GM21619 (cell line): ENCODE measurements around the gene LRP2.
"Not testable (repeated sequence)": the region's sequence is repeated elsewhere in the genome, so short reads cannot be mapped to it uniquely, and the experiment has no call there.

Experiments used
- ATAC-seq: cut with Tn5 transposase; IDR thresholded peaks from one replicate; pipeline ENCODE4 v1.9.1; 2021; ENCODE audit not compliant: unreplicated experiment

LRP2 gene

GRCh38 chr2:169348321-169349024, 13.9 kb downstream of the LRP2 start:
- ATAC-seq: no peak

GRCh38 chr2:169345486-169346437, 16.6 kb downstream of the LRP2 start:
- no peak for ATAC-seq

- no peak for ATAC-seq
Measured at GRCh38 chr2:169344736-169345485, 17.4 kb downstream of the LRP2 start.

DNA sequence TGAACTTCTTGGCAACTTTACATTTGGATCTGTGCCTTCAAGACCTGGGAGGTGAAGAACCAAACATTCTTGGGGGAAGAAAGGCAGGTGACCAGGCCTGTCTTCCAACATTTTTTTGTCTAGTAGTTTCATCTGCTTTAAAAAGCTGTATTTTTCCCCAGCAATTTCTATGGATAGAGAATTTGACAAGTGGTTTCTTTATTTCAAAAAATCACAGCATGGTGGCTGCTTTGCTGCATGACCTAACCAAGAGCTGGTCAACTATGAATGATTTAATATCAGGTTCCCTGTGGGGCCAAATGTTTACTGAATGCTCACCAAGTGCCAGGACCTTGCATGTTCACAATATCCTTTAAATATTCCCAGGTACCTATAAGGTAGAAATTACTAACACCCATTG, 19.1 kb downstream of the LRP2 start:
- no peak for ATAC-seq

DNA sequence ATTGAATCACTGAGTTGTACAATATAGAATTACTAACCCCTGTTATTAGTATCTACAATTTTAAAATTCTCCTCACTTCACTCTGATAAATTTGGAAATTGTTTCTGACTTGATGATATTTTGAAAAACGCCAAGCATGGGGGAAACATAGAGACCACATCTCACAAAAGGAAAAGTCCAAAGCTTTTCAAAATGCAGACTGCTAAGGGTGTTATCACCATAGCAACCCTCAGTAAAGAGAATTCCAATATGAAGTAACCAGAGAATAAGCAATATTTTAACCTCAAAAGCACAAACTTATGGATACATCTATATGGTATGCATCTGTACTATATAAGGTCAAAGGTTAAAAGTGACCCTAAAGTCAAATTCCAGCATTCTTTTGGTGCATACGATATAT, 22.7 kb downstream of the LRP2 start:
- ATAC-seq: no peak

DNA sequence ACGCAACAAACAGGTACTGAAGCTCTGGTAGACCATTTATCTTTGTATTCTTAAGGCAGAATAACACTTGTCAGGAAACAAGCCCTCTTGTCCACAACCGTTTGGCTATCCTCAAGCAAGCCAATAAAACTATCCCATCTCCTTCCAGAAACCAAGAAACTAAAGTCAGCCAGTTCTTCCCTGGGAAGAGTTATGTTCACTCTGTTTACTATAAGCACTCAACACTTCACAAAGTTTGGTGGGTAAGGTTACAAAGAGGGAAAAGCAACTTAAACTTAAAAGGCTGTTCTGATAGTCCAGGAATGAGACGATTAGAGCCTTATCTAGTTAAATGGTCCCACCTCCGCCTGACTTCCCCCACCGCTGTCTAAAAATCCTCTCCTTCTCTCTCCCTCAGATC, 25.6 kb downstream of the LRP2 start:
- ATAC-seq: no peak

DNA sequence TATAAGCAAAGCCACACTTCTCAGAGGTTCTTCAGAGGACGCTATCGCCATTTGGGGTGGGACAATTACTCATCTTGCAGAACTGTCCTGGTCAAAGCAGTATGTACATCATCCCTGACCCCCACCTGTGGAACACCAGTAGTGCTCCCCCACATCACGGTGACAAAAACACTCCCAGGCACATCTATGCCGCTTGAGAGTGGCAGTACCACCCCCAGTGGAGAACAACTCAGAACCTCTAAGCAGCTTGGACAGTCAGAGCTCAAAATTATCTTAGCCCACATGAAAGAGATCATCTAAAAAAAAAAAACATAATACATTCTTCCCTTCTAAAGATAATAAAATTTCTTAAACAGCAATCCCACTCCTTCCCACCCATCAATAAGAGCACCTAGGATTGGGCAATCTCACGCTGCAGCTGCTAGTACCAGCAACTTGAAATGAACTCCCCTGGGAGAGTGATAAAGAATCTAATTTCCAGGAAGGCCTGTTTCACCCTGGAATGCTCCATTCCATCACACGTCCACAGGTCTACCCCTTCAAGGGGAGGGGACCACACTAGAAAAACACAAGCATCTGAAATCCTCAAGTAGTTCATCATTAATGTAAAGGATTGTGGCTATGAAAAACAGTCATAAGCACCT, 31.7 kb downstream of the LRP2 start:
- no peak for ATAC-seq

DNA sequence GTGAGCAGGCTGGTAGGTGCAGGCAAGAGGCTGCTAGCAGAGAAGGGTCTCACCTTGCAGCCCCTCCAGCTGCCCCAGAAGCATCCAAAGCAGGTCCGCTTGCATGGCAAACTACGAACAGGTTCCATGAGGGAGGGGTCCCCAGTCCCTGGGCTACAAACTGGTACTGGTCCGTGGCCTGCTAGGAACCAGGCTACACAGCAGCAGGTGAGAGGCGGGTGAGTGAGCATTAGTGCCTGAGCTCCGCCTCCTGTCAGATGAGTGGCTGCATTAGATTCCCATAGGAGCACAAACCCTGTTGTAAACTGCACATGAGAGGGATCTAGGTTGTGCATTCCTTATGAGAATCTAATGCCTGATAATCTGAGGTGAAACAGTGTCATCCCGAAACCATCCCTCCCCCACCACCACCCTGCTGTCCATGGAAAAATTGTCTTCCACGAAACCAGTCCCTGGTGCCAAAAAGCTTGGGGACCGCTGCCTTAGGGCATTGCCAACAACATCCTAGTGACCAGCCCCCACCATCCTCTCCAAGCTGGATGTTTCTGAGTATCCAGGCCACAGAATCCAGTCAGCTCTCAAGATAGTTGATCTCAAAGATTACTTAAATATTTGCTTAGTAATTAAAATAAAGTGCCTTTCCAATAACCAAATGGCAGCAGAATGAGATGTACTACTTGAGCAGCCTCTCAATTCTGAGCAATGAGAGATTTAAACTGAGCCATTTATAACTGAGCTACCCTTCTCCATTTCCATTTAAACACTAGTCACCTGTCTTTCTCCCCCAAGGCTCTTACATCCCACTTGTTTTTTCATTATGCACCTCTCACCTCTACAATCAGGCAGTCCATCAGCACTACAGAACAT, 32.4 kb downstream of the LRP2 start:
- no peak for ATAC-seq

DNA sequence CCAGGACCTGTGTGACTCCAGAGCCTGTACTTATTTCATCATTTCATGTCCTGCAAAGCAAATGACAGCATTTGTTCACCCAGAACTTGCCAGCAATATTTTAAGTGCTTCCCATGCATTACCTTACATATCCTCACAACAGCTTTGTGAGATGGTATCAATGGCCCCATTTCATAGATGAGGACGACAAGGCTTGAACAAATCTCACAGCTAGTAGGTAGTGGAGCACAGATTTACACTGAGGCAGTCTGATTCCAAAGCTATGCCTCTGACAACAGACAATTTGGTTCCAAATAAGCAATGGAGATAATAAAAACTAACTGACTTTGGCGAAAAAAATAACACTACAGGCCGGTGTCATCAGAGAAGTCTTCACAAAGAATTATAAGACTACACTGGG, 33.5 kb downstream of the LRP2 start:
- no peak for ATAC-seq

- ATAC-seq: not testable (repeated sequence)
Measured at GRCh38 chr2:169327837-169328236, 34.5 kb downstream of the LRP2 start.

DNA sequence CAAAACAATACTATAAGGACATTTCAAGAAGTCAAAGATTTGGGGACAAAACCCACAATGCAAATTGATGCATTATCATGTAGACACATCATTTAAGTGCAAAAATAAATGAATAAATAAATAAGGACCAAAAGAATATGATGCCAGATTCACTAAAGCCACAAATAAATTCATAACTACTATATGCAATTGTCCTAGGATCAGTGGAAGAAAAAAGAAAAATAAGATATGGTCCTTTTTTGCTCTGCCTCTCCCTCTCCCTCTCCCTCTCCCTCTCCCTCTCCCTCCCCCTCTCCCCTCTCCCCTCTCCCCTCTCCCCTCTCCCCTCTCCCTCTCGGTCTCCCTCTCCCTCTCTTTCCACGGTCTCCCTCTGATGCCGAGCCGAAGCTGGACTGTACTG, 36.4 kb downstream of the LRP2 start:
- ATAC-seq: not testable (repeated sequence)

- no peak for ATAC-seq
Measured at GRCh38 chr2:169324581-169325260, 37.6 kb downstream of the LRP2 start.

DNA sequence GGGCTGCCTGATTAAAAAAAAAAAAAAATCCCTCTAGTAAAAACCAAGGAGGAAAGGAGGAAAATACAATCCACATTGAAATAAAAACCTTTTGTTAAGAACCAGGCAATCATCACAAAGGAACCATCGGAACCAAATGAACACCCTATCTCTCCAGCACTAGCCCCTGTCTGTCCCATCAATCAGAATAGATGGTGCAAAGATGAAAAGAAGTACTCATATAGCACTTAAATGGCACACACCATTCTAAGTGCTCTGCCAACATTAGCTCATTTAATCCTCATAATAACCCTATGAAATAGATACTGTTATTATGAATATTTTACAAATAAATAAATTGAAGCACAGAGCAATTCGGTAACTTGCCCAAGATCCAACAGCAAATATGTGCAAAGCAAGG, 38.5 kb downstream of the LRP2 start:
- ATAC-seq: no peak

- ATAC-seq: no peak
Measured at GRCh38 chr2:169320561-169320960, 41.8 kb downstream of the LRP2 start.

- no peak for ATAC-seq
Measured at GRCh38 chr2:169315357-169315756, 47.0 kb downstream of the LRP2 start.

GRCh38 chr2:169308349-169308748, 54.0 kb downstream of the LRP2 start:
- not testable (repeated sequence) for ATAC-seq

DNA sequence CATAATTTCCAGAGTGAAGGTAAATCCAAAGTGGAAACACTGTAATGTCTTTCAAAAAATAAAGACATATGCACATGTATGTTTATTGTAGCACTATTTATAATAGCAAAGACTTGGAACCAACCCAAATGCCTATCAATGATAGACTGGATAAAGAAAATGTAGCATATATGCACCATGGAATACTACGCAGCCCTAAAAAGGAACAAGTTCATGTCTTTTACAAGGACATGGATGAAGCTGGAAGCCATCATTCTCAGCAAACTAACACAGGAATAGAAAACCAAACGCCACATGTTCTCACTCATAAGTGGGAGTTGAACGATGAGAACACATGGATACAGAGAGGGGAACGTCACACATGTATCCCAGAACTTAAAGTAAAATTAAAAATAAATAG, 57.6 kb downstream of the LRP2 start:
- ATAC-seq: not testable (repeated sequence)

DNA sequence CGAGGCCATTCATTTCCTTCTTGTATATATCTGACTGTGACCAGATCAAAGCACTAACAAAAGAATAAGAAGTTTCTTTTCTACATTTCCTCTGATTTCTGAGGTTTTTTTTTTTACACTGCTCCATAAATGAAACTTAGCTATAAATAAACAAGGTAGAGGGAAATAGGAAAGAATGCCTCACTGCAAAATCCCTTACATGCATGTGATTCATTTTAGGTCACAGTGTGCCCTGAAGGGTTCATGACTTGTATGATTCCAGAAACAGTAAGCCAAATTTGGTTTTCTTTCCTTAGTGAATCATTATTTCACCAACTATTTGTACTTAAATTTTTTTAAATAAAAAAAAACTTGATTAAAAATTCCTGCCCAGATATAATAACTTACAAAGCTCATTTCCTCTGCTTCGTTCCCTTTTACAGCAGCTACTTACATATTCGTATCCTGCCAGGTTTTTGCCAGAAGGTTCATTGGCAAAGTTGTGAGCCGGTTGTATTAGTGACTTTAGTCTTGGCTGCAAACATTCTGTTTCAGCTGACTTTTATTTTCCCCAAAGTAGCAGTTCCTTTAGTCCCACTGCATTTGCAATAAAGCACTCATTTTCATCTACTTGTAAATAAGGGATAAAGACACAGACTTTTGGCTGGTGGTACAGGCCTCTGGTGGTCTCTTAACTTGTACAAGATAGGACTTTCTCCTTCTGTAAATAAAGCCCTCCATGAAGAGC, 58.6 kb downstream of the LRP2 start:
- ATAC-seq: no peak

- no peak for ATAC-seq
Measured at GRCh38 chr2:169302364-169302763, 60.0 kb downstream of the LRP2 start.
